Renal cortex interstitium (tissue), 11 donors: ENCODE data around the gene DCBLD1. TPM values are rescaled to one million over a fixed set of nuclear protein-coding genes. Genes with fewer than 3 reads are reported as not detected.
A peak's percentile ranks its signal among the peaks of the same experiment; 100 is the strongest.
"Not testable (repeated sequence)": the region's sequence is repeated elsewhere in the genome, so short reads cannot be mapped to it uniquely, and the experiment has no call there.

ENCODE experiments used
- DNase-seq, 11 donors: peaks; one replicate each; pipeline ENCODE4 v3.0.0-alpha.2; 2013; ENCODE audit warnings: low read depth in 9 of 11, low spot score in 4 of 11; ENCODE audit errors: extremely low read depth in 1 of 11
- polyA plus RNA-seq, 3 donors: library from polyadenylated mRNA; unstranded; fragments of 120-200 nt; gene quantifications; one replicate each; pipeline ENCODE4 v1.2.1, GENCODE V29; 2013; ENCODE audit not compliant: insufficient read length in 3 of 3

DCBLD1 gene
- polyA plus RNA-seq, 3 donors, result 11.1 to 12.8 (median 11.4) TPM

DNA sequence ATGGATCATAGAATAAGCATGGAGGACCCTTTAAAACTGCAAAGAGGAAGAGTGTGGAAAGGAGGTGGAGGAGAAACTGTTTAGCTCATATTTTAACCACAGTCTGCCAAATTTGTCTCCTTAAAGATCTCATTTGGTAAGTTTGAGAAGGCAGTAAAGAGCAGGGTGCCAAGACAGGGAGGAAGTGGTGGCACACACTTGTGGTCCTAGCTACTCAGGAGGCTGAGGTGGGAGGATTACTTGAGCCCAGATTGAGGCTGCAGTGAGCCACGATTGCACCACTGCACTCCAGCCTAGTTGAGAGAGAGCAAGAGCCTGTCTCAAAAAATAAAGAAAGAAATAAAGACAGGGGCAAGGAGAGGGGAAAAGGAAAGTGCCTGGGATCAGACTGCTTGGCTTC, 16.8 kb upstream of the DCBLD1 start:
- DNase-seq, result no peak

GRCh38 chr6:117467876-117468275, 14.6 kb upstream of the DCBLD1 start:
- no peak for DNase-seq

DNA sequence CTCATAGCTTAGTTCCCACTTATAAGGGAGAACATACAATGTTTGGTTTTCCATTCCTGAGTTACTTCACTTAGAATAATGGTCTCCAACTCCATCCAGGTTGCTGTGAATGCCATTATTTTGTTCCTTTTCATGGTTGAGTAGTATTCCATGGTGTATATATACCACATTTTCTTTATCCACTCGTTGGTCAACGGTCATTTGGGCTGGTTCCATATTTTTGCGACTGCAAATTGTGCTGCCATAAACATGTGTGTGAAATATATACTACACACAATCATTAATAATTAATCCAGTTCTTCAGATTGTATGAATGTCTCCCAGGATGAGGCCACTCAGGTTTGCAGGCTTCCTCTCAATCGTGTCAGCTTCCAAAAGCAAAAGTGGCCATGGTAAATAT, 13.9 kb upstream of the DCBLD1 start:
- DNase-seq, result not testable (repeated sequence)

GRCh38 chr6:117469356-117469755, 13.1 kb upstream of the DCBLD1 start:
- no peak for DNase-seq

GRCh38 chr6:117469791-117470190, 12.7 kb upstream of the DCBLD1 start:
- no peak for DNase-seq

DNA sequence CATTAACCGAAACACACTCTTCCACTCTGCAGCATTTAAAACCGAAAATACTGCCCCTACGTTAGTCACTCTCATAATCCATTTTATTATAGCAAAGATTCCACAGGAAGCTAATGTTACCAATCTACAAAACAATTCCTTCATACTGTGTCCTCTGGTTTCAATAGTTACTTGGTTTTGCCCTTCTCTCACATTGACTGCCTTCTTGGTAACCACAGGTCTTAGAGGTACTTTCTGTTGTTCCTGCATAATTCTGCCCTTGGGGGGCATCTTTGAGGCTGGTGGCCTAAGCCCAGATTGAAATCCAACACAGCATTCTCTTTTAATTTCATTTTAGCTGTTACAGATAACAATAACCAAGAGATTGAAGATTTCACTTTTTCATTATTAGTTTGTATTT, 9.8 kb upstream of the DCBLD1 start:
- no peak for DNase-seq

- DNase-seq, result no peak
Observed at GRCh38 chr6:117473401-117473800, 9.1 kb upstream of the DCBLD1 start.

- no peak for DNase-seq
Observed at GRCh38 chr6:117477988-117478852, 4.3 kb upstream of the DCBLD1 start.

DNA sequence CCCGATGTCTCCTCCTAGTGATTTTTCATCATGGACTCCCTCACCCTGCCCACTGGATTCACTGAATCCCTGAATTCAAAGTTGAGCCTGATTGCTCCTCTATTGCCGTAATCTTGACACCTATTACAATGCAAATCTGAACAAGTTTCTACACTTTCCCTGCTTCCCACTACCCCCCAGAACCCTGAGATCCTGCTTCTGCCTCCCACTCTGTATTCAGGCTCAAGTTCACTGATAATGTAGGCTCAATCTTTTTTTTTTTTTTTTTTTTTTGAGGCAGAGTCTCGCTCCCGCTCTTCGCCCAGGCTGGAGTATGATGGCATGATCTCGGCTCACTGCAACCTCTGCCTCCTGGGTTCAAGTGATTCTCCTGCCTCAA, 3.6 kb upstream of the DCBLD1 start:
- no peak for DNase-seq

DNA sequence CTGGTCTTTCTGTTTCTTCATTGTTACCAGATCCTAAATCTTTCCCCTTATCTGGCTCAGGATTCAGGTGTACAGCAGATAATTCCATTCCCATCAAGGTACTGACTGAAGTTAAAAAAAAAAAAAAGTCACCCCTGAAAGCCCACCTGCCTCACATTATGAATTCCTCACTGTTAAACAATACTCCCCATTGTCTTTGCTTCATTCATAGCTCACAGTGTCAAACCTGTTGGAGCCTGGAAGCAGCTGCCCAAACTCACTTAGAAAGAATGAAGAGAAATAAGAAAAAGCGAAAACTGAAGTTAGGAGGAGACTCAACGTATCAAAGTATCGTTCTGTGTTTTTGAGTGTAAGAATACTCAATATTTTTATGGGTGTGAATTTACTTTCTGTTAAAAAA, 1.8 kb upstream of the DCBLD1 start:
- no peak for DNase-seq

DNA sequence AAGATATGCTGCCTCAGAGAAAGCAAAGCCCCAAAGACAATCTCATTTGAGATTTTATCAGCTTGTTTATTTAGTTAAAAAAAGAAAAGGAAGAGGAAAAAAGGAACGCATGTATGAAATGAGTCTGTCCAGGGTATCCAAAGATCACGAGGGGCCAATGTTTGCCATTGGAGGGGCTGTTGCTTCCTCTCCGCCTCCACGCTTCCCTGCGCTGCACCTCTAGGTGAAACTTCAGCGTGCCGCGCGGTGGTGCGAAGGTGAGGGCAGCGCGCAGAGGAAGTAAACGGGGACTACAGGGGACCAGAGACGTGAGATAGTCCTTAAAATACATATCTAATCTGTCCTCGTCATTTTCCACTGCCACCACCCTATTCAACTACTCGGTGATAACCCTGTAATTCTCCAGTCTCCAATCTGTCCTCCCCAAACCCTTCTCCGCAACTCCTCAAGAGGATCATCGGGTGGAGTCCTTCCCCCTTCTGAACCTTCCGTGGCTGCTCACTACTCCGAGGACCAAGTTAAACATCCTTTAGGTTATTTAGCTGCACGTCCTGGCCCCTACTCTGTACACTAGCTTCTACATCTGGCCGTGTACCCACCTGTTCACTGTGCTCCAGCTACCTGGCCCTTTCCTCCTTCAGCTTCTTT, 1.1 kb upstream of the DCBLD1 start:
- no peak for DNase-seq

- peak in 1 of 11 donors; percentile 5 for DNase-seq
Observed at GRCh38 chr6:117481926-117482239, 591 bp upstream of the DCBLD1 start.

DNA sequence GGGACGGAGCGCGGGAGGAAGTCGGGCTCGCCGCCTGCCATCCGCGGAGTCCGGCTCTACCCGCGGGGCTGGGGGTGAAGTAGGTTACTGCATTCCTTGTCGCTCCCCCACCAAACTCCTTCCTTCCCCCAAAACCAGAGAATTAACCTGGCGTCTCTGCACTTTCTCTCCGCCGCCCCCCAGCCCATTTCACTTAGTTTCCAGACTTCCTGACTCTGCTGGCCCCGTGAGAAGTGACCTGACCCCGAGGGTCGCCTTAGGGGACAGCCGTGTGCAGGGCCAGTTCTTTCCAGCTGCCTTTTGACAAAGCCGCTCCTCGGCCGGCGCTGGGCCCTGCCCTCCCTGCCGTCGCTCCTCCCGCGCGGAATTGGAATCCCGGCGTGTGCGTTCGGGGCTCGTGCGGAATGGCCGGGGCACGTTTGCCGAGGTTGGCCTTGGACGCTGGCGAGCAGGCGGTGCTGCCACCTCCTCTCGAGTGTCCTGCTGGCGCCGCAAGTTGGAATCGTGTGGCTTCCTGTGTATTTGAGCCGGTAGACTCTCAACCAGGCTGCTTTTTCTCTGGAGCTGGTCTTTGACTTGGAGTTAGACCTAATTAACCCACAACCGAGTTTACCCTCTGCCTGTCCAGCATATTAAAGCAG, 650 bp downstream of the DCBLD1 start:
- peak in 10 of 11 donors; percentile 23 to 55 (median 42) for DNase-seq

GRCh38 chr6:117483645-117484016, 1.2 kb downstream of the DCBLD1 start:
- DNase-seq, result peak in 3 of 11 donors; percentile 10 to 28 (median 15)

DNA sequence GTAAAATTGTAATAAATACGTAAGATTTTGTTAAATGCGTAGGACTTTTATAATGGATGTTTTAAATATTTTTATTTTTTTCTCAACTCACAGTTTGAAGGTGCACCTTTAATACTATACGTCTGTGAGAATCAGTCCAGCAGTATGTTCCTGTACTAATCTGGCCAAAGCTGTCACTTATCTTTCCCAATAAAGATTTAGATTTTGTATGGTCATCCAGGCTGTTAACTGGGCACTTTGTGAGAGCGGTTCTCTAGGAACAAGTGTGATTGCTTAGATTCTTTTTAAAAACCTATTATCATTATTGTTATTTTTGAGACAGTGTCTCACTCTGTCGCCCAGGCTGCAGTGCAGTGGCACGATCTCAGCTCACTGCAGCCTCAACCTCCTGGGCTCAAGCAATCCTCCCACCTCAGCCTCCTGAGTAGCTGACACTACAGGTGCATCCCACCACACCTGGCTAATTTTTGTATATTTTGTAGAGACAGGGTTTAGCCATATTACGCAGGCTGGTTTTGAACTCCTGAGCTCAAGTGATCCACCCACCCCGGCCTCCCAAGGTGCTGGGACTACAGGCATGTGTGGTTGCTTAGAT, 1.7 kb downstream of the DCBLD1 start:
- DNase-seq, result no peak

GRCh38 chr6:117485433-117485832, 3.0 kb downstream of the DCBLD1 start:
- no peak for DNase-seq

DNA sequence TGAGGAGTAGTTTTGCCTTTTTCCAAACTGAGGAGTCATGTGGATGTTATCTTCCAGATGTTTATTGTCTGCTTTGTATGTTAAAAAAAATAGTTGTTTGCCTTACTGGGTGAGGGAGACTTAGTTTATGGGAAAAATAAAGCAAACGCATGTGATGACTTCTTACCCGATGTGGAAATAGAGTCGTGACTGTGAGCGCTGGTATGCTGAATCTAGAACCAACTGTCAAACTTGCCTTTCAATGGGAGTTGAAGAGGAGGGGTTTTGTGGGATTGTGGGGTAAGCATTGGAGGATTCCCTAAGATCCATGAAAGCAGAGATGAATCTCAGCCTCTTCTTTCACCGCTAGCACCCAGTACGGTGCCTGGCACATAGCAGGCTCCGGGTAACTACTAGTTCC, 5.3 kb downstream of the DCBLD1 start:
- no peak for DNase-seq

GRCh38 chr6:117489003-117489402, 6.5 kb downstream of the DCBLD1 start:
- DNase-seq, result no peak

GRCh38 chr6:117491916-117492315, 9.4 kb downstream of the DCBLD1 start:
- DNase-seq, result no peak

- DNase-seq, result no peak
Observed at GRCh38 chr6:117493470-117493869, 11.0 kb downstream of the DCBLD1 start.
